MM.1S (cell line): ENCODE data around the gene RBM23.

ENCODE experiments used
- DNase-seq: peaks from one replicate; pipeline ENCODE4 v3.0.0-alpha.2; 2015
- H2AFZ ChIP-seq: fragments of 300-600 bp; sonication (generic); 2 replicates; pipeline ENCODE4 v1.6.0; 2016; ENCODE audit warnings: antibody characterized with exemption, low read length
- H3F3A ChIP-seq: fragments of 300-600 bp; sonication (generic); 2 replicates; pipeline ENCODE4 v1.6.1; 2016; ENCODE audit warnings: mild to moderate bottlenecking, antibody characterized with exemption, low read length, moderate library complexity, mixed read lengths; ENCODE audit not compliant: insufficient read depth
- H3K27ac ChIP-seq: fragments of 300-600 bp; sonication (generic); 2 replicates; pipeline ENCODE4 v1.5.1; 2016; ENCODE audit warnings: mild to moderate bottlenecking, low read length
- H3K27me3 ChIP-seq: fragments of 300-600 bp; sonication (generic); replicated peaks from 2 replicates; pipeline ENCODE4 v1.6.0; 2016; ENCODE audit warnings: low read length; ENCODE audit not compliant: insufficient read depth
- H3K36me3 ChIP-seq: fragments of 300-600 bp; sonication (generic); replicated peaks from 2 replicates; pipeline ENCODE4 v1.6.1; 2016; ENCODE audit warnings: mild to moderate bottlenecking, low read length, mixed read lengths; ENCODE audit not compliant: insufficient read depth
- H3K4me1 ChIP-seq: fragments of 300-600 bp; sonication (generic); 2 replicates; pipeline ENCODE4 v1.6.1; 2016; ENCODE audit warnings: low read length, mixed read lengths
- H3K4me2 ChIP-seq: fragments of 300-600 bp; sonication (generic); 2 replicates; pipeline ENCODE4 v1.6.0; 2016; ENCODE audit warnings: low read depth, low read length
- H3K4me3 ChIP-seq: fragments of 300-600 bp; sonication (generic); 2 replicates; pipeline ENCODE4 v1.5.1; 2016; ENCODE audit warnings: low read length, mixed read lengths
- H3K79me2 ChIP-seq: fragments of 300-600 bp; sonication (generic); 2 replicates; pipeline ENCODE4 v1.6.1; 2016; ENCODE audit warnings: mixed run types, low read length, mixed read lengths
- H3K9ac ChIP-seq: fragments of 300-600 bp; sonication (generic); 2 replicates; pipeline ENCODE4 v1.6.1; 2016; ENCODE audit warnings: low read length, mixed read lengths
- H3K9me2 ChIP-seq: fragments of 300-600 bp; sonication (generic); replicated peaks from 2 replicates; pipeline ENCODE4 v1.6.1; 2016; ENCODE audit warnings: mild to moderate bottlenecking, low read length, mixed read lengths; ENCODE audit not compliant: insufficient read depth
- H3K9me3 ChIP-seq: fragments of 300-600 bp; sonication (generic); replicated peaks from 2 replicates; pipeline ENCODE4 v1.6.1; 2016; ENCODE audit warnings: mild to moderate bottlenecking, low read length, mixed read lengths; ENCODE audit not compliant: insufficient read depth
- H4K20me1 ChIP-seq: fragments of 300-600 bp; sonication (generic); 2 replicates; pipeline ENCODE4 v1.6.1; 2016; ENCODE audit warnings: mild to moderate bottlenecking, low read length, moderate library complexity, mixed read lengths; ENCODE audit not compliant: insufficient read depth
- CTCF ChIP-seq: fragments of 300-600 bp; sonication (generic); IDR thresholded peaks from 2 replicates; pipeline ENCODE4 v1.5.1; 2016; ENCODE audit warnings: antibody characterized with exemption, low read length, mixed read lengths
- EZH2 ChIP-seq: fragments of 300-600 bp; sonication (generic); optimal IDR thresholded peaks from 2 replicates; pipeline ENCODE3; 2017; ENCODE audit warnings: low read depth, mild to moderate bottlenecking, antibody characterized with exemption, low read length, mixed read lengths
- EZH2phosphoT487 ChIP-seq: fragments of 300-600 bp; sonication (generic); IDR thresholded peaks from 2 replicates; pipeline ENCODE4 v1.6.1; 2018; ENCODE audit warnings: antibody characterized with exemption, low read length

RBM23 gene

GRCh38 chr14:22896356-22896755, 22.6 kb downstream of the RBM23 start:
- no peaks in the 10 kb centered on the region for H3F3A ChIP-seq
- H3K9me2 ChIP-seq: no peaks in the 10 kb centered on the region
- H3K9me3 ChIP-seq: no peaks in the 10 kb centered on the region
- no peak overlapping the region for H3K27ac ChIP-seq
- no peak overlapping the region for H3K4me2 ChIP-seq
- no peak overlapping the region for H2AFZ ChIP-seq
- no peak overlapping the region for H3K9ac ChIP-seq
- H3K79me2 ChIP-seq: no peaks in the 10 kb centered on the region
- no peak overlapping the region for H3K4me3 ChIP-seq
- DNase-seq: no peak
- H3K4me1 ChIP-seq: no peaks in the 10 kb centered on the region
- H4K20me1 ChIP-seq: no peaks in the 10 kb centered on the region
- H3K36me3 ChIP-seq: no peaks in the 10 kb centered on the region
- TF ChIP-seq EZH2phosphoT487: no peak
- no peak for TF ChIP-seq CTCF
- TF ChIP-seq EZH2: no peak
- no peaks in the 10 kb centered on the region for H3K27me3 ChIP-seq

GRCh38 chr14:22895402-22895801, 23.5 kb downstream of the RBM23 start:
- H3K4me1 ChIP-seq: no peaks in the 10 kb centered on the region
- H3K9me2 ChIP-seq: no peaks in the 10 kb centered on the region
- H3K4me3 ChIP-seq: no peak overlapping the region
- H3K36me3 ChIP-seq: no peaks in the 10 kb centered on the region
- H3F3A ChIP-seq: no peaks in the 10 kb centered on the region
- H3K9ac ChIP-seq: no peak overlapping the region
- no peak for DNase-seq
- H3K9me3 ChIP-seq: no peaks in the 10 kb centered on the region
- H4K20me1 ChIP-seq: no peaks in the 10 kb centered on the region
- no peak overlapping the region for H2AFZ ChIP-seq
- no peaks in the 10 kb centered on the region for H3K79me2 ChIP-seq
- no peak for TF ChIP-seq EZH2phosphoT487
- no peak for TF ChIP-seq CTCF
- no peak for TF ChIP-seq EZH2
- no peaks in the 10 kb centered on the region for H3K27me3 ChIP-seq
- no peak overlapping the region for H3K27ac ChIP-seq
- H3K4me2 ChIP-seq: no peak overlapping the region

GRCh38 chr14:22893706-22894105, 25.2 kb downstream of the RBM23 start:
- Histone ChIP-seq H3F3A (0 out of 2 replicates have a peak, but pooled peaks cover 3% of the 10 kb centered on the region), H3K27ac (no peak overlapping the region), H2AFZ (no peak overlapping the region), H3K4me2 (no peak overlapping the region), H3K4me1 (no peaks in the 10 kb centered on the region), H3K36me3 (no peaks in the 10 kb centered on the region), H3K27me3 (no peaks in the 10 kb centered on the region), H3K9me3 (no peaks in the 10 kb centered on the region), H3K79me2 (no peaks in the 10 kb centered on the region), H3K9ac (no peak overlapping the region), H3K9me2 (no peaks in the 10 kb centered on the region), H4K20me1 (no peaks in the 10 kb centered on the region), H3K4me3 (no peak overlapping the region)
- TF ChIP-seq EZH2phosphoT487: no peak
- TF ChIP-seq CTCF: no peak
- TF ChIP-seq EZH2: no peak
- DNase-seq: no peak

- Histone ChIP-seq H3K36me3 (no peaks in the 10 kb centered on the region), H3K27ac (no peak overlapping the region), H2AFZ (no peak overlapping the region), H3K9me2 (no peaks in the 10 kb centered on the region), H3K4me3 (no peak overlapping the region), H3K79me2 (no peaks in the 10 kb centered on the region), H4K20me1 (no peaks in the 10 kb centered on the region), H3K9ac (no peak overlapping the region), H3K27me3 (no peaks in the 10 kb centered on the region), H3K4me2 (no peak overlapping the region), H3K9me3 (no peaks in the 10 kb centered on the region), H3F3A (peaks cover 12% of the 10 kb centered on the region; the same call in 1 of the 2 replicates), H3K4me1 (no peaks in the 10 kb centered on the region)
- TF ChIP-seq EZH2phosphoT487 (no peak), EZH2 (no peak), CTCF (no peak)
- no peak for DNase-seq
These were observed 26.5 kb downstream of the RBM23 start for GRCh38 chr14:22892488-22892887.
